Gastroesophageal sphincter (tissue), 4 donors: ENCODE measurements around the gene ENOX1. TPM values are rescaled to one million over a fixed set of nuclear protein-coding genes. Genes with fewer than 3 reads are reported as not detected.

Experiments
- ATAC-seq: fragments of 150-250 bp; one replicate; pipeline ENCODE4 v1.9.1; 2016; ENCODE audit warnings: mild to moderate bottlenecking, moderate library complexity
- H3K27ac ChIP-seq, 4 donors: fragments of 200-600 bp; sonication (generic) in 3 of 4; 1 replicate in 3 of 4; 2 replicates in 1 of 4; pipeline ENCODE4 v1.5.1; 2016 to 2019
- H3K27me3 ChIP-seq: fragments of 200-600 bp; sonication (generic); one replicate; pipeline ENCODE4 v1.5.1; 2019
- H3K36me3 ChIP-seq, 2 donors: fragments of 200-600 bp; sonication (generic); one replicate each; pipeline ENCODE4 v1.5.1; 2019; ENCODE audit warnings: control low read depth in 1 of 2
- H3K4me1 ChIP-seq, 3 donors: fragments of 200-600 bp; sonication (generic); 1 replicate in 2 of 3; 2 replicates in 1 of 3; pipeline ENCODE4 v1.5.1; 2016 to 2019; ENCODE audit warnings: control low read depth in 2 of 3
- H3K4me3 ChIP-seq, 2 donors: fragments of 200-600 bp; sonication (generic); one replicate each; pipeline ENCODE4 v1.5.1; 2019; ENCODE audit warnings: mild to moderate bottlenecking in 1 of 2, moderate library complexity in 1 of 2
- H3K9me3 ChIP-seq, 3 donors: fragments of 200-600 bp; sonication (generic); one replicate each; pipeline ENCODE4 v1.5.1; 2017 to 2019; ENCODE audit warnings: control low read depth in 2 of 3
- CTCF ChIP-seq, 4 experiments: fragments of 200-600 bp in 2 of 4; fragments of 450-650 bp in 2 of 4; sonication (generic) in 1 of 4; IDR thresholded peaks; one replicate each; pipeline ENCODE4 v1.5.1; 2017 to 2019; ENCODE audit warnings: antibody characterized with exemption in 4 of 4, mild to moderate bottlenecking in 2 of 4, moderate library complexity in 2 of 4
- EP300 ChIP-seq: sonication (generic); formaldehyde crosslinking; IDR thresholded peaks from one replicate; pipeline ENCODE4 v1.6.1; 2017; ENCODE audit warnings: antibody characterized with exemption, mild to moderate bottlenecking
- POLR2A ChIP-seq, 2 donors: fragments of 450-650 bp; IDR thresholded peaks; one replicate each; pipeline ENCODE4 v1.6.1; 2017; ENCODE audit warnings: antibody characterized with exemption in 2 of 2, mild to moderate bottlenecking in 2 of 2, moderate library complexity in 1 of 2
- POLR2AphosphoS5 ChIP-seq: sonication (generic); formaldehyde crosslinking; IDR thresholded peaks from one replicate; pipeline ENCODE4 v1.6.1; 2017; ENCODE audit warnings: antibody characterized with exemption
- WGBS, 2 donors: methylation state at CpG; one replicate each; pipeline ENCODE4 v1.1.5; 2018; ENCODE audit warnings: low coverage in 1 of 2; 5-methylcytosine and 5-hydroxymethylcytosine counted together
- total RNA-seq, 4 donors: library from RNA; depleted of rRNA; stranded (reverse); fragments of >200 nt; gene quantifications; one replicate each; pipeline ENCODE4 v1.1.0, GENCODE V29; 2016

The ENOX1 gene
- total RNA-seq, 4 donors from 2014 or later, result 1.8 to 11.6 (median 9.4) TPM

GRCh38 chr13:43431290-43431716 lies 355.5 kb downstream of the ENOX1 start:
- H3K9me3 ChIP-seq, result no peaks in the 10 kb centered on the region
- 37 to 51% methylated on average over 4 of the region's 4 CpGs for WGBS, 2 donors
- no peaks in the 10 kb centered on the region for H3K27me3 ChIP-seq
- H3K27ac ChIP-seq, result no peak overlapping the region
- TF ChIP-seq CTCF (IDR thresholded peaks at IDR 0.05) (no peak), EP300 (no peak), POLR2AphosphoS5 (no peak), POLR2A (IDR thresholded peaks at IDR 0.05) (no peak)
- no peak for ATAC-seq
- no peak overlapping the region for H3K4me3 ChIP-seq
- no peaks in the 10 kb centered on the region for H3K4me1 ChIP-seq
- no peaks in the 10 kb centered on the region for H3K36me3 ChIP-seq

GRCh38 chr13:43428545-43429296 lies 358.1 kb downstream of the ENOX1 start:
- ATAC-seq, result no peak
- no peak overlapping the region for H3K4me3 ChIP-seq
- H3K9me3 ChIP-seq, result no peaks in the 10 kb centered on the region
- H3K36me3 ChIP-seq, result no peaks in the 10 kb centered on the region
- 42 to 54% methylated on average over 5 to 6 of the region's 8 CpGs for WGBS, 2 donors
- TF ChIP-seq EP300 (no peak), CTCF (IDR thresholded peaks at IDR 0.05) (no peak), POLR2AphosphoS5 (no peak), POLR2A (IDR thresholded peaks at IDR 0.05) (no peak)
- no peak overlapping the region for H3K27ac ChIP-seq
- peaks cover 0 to 6% (median 0%) of the 10 kb centered on the region in 3 donors for H3K4me1 ChIP-seq
- no peaks in the 10 kb centered on the region for H3K27me3 ChIP-seq

- H3K27ac ChIP-seq, result no peak overlapping the region
- TF ChIP-seq POLR2AphosphoS5 (no peak), CTCF (IDR thresholded peaks at IDR 0.05) (no peak), EP300 (no peak), POLR2A (IDR thresholded peaks at IDR 0.05) (no peak)
- H3K27me3 ChIP-seq, result no peaks in the 10 kb centered on the region
- no peak for ATAC-seq
- H3K9me3 ChIP-seq, result no peaks in the 10 kb centered on the region
- 43 to 52% methylated on average over 4 of the region's 4 CpGs for WGBS, 2 donors
- H3K36me3 ChIP-seq, result no peaks in the 10 kb centered on the region
- peaks cover 0 to 14% (median 0%) of the 10 kb centered on the region in 3 donors for H3K4me1 ChIP-seq
- no peak overlapping the region for H3K4me3 ChIP-seq
These were observed 360.4 kb downstream of the ENOX1 start for GRCh38 chr13:43426355-43426754.

- 73 to 100% methylated on average over 1 of the region's 1 CpG for WGBS, 2 donors
- peaks cover 0 to 14% (median 0%) of the 10 kb centered on the region in 3 donors for H3K4me1 ChIP-seq
- no peaks in the 10 kb centered on the region for H3K36me3 ChIP-seq
- no peak for TF ChIP-seq EP300
- no peak for TF ChIP-seq POLR2AphosphoS5
- TF ChIP-seq POLR2A (IDR thresholded peaks at IDR 0.05), result no peak
- TF ChIP-seq CTCF (IDR thresholded peaks at IDR 0.05), result no peak
- ATAC-seq, result no peak
- no peaks in the 10 kb centered on the region for H3K9me3 ChIP-seq
- H3K27ac ChIP-seq, result no peak overlapping the region
- H3K4me3 ChIP-seq, result no peak overlapping the region
- H3K27me3 ChIP-seq, result no peaks in the 10 kb centered on the region
These were observed 361.5 kb downstream of the ENOX1 start for GRCh38 chr13:43425234-43425633.

DNA sequence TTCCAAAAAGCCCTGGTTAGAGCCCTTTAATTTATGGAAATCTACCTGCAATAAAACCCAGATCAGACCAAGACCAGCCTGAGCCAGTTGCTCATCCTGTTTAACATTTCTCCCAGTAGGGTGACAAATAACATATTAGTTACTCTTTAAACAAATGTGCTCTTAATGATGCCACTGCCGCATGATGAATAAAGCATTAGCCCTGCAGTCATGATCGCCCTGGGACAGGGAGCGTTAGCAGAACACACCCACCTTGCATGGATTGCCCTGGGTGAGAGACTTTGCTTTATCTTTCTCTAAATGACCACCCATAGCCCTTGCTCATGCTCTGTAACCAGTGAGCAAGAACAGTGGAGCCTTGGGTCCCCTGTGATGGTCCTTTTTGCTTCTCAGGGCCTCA lies 362.4 kb downstream of the ENOX1 start:
- Histone ChIP-seq H3K4me1 (peaks cover 0 to 14% (median 0%) of the 10 kb centered on the region in 3 donors), H3K36me3 (no peaks in the 10 kb centered on the region), H3K4me3 (no peak overlapping the region), H3K9me3 (no peaks in the 10 kb centered on the region), H3K27ac (no peak overlapping the region), H3K27me3 (no peaks in the 10 kb centered on the region)
- no peak for ATAC-seq
- WGBS, 2 donors, result 63 to 85% methylated on average over 2 to 3 of the region's 3 CpGs
- no peak for TF ChIP-seq CTCF (IDR thresholded peaks at IDR 0.05)
- TF ChIP-seq POLR2AphosphoS5, result no peak
- no peak for TF ChIP-seq EP300
